HG02885 (cell line): ENCODE measurements around the gene UFM1.
"Not testable (repeated sequence)": the region's sequence is repeated elsewhere in the genome, so short reads cannot be mapped to it uniquely, and the experiment has no call there.

Experiments used
- ATAC-seq: cut with Tn5 transposase; IDR thresholded peaks from one replicate; pipeline ENCODE4 v1.9.1; 2021; ENCODE audit warnings: mild to moderate bottlenecking; ENCODE audit not compliant: unreplicated experiment, poor library complexity

Gene UFM1

DNA sequence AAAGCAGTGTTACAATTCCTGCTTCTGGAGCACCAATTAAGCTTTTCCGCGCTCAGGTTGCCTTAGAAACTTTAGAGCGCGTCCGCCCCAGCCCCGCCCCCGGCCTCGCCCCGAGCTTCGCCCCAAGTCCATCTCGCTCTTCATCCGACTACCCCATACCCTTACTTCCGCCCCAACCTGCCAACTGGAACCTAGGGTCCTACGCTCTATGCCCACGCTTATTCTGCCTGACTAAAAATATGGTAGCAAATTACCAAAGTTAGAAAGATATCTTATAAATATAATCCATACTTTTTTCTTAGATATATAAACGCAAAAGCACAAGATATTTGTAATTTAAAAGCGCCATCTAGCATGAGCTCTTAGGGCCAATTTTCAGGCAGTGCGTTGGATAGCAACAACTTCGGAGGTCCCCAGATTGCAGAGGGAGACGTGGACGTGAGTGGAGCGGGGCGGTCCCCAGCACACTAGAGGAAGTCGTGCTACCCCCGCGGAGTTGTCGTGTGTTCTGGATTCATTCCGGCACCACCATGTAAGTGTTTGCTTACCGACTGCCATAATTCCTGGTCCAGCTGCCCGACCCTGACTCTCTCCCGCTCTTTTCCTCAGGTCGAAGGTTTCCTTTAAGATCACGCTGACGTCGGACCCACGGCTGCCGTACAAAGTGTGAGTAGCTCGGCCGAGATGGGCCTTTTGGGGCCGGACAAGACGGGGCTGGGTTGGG, at the start of gene UFM1:
Gene UFM1, plus strand, starts transcription at position 462 of the 724 bp plus-strand sequence. Its CDS starts 69 bp downstream, at position 531.
- ATAC-seq: peak; percentile 95

DNA sequence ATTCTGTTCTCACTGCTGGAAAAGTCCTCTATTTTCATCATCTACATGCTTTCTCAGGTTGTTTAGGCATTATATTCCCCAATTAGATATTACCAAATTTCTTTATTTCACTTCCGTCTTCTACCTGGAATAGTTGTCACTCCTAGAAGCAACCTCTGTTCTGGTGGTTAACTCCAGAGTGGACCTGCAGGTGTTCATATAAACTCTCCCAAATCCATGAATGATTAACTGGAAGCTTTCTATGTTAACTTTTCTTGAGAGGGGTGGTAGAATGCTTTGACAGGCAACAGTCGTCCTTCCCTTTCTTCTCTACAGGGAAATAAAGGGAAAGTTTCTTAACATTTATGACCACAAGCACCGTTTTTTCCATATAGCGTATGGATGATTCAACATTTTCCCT, 48.4 kb upstream of the UFM1 start:
- ATAC-seq: no peak

DNA sequence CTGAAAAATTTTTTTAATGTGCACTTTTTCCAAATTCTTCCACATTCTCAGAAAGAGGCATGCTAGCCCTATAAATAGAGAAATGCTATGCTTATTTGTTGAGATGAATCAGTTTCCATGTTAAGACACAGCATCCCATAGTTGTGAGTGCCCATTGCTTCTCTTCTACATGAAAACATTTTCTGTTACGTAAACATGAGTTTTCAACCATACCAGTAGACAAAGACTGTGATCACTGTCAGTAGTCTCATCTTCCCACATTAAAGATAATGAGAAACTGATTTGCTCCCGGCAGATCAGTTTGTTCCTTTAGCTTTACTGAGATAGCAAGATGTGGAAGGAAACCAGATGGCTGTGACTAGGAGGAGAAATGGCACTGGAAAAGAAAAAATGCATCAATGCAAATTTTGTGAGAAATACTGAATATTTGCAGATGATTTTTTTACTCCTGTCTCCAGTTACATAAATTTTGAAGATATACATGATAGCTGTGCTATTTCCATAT, 45.8 kb upstream of the UFM1 start:
- ATAC-seq: no peak

DNA sequence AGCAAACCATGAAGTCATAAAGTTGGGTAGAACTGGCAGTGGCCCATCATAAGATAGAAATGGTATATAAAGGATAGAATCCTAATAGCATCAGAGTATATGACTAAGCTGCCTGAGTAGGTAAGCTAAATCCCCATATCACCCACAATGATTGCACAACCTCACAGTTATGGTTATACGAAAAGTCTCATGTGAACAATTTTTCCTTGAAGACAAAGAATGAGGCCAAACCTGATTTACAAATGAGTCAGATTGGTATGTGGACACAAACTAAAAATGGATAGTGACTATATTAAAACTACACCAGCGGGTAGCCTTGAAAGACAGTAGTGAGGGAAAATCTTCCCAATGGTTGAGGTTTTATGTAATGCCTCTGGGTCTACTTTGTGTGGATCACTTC, 40.9 kb upstream of the UFM1 start:
- ATAC-seq: no peak

DNA sequence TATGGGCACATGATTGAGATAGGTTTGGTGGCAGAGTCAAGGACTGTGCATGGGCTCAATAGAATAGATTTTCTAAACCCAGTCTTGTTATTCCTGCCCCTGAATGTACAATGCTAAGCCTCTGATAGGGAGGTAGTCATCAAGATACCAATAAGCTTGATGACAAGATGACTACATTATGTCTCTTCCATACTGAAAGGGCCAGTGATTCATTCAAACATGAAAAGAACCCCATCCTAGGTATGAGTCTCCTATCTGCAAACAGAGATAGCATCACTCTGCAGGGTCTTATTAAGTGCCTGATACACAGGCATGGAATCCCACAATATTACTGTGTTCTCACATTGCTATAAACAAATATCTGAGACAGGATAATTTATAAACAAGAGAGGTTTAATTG, 40.3 kb upstream of the UFM1 start:
- ATAC-seq: no peak

DNA sequence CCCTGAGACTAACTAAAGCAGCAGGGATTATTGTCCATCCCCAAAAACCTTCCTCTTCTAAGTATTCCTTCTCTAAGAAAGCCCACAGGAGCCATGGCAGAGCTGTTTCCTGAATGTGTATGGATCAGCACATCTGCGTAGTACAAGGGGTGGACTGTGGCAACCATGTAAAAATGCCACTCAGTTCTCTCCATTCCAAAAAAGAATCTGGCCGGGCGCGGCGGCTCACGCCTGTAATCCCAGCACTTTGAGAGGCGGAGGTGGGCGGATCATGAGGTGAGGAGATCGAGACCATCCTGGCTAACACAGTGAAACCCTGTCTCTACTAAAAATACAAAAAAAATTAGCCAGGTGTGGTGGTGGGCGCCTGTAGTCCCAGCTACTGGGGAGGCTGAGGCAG, 38.5 kb upstream of the UFM1 start:
- not testable (repeated sequence) for ATAC-seq

DNA sequence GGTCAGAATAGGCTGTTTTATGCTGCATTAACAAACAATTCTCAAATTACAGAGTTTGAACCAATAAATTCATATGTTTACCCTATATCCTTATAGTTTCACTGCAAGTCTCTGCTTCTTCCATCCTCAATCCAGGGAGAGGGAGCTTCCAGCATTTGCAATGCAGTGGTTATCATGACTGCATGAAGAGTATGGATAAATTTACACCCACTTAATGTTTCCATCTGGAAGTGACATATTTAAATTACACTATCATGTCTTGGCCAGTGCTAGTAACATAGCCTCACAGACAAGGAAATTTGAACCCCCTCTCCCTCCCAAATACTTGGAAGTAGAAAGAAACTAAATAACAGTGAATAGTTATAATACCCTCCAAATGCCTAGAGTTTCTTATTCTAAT, 33.5 kb upstream of the UFM1 start:
- ATAC-seq: no peak

DNA sequence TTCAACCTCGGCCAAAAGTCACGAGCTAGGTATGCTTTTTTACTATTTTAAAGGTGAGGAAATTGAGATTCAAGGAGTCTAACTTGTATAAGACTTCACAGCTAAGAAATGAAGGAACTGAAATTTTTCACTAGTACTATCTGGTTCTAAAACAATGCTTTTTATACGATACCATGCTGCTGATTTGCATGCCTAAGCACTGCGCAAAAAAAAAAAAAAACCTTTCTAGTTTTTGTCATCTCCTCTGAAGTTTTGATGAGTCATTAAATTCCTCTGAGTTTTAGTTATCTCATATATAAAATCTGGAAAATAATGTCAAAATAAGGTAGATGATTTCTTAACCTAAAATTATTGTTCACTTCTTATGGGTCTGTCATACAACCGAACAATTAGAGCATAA, 28.0 kb upstream of the UFM1 start:
- ATAC-seq: no peak

DNA sequence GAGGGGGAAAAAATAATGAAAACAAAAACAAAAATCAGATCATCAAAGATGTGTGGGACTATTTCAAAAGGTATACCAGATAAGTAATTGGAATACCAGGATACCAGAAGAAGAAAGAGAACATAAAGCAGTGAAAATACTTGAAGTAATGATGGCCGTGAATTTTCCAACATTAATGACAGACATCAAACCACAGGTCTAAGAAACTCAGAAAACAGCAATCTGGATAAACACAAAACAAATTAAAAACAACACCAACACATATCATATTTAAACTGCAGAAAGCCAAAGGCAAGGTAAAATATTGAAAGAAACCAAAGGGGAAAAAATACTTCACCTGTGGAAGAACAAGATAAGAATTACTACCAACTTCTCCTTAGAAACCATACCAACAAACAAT, 24.2 kb upstream of the UFM1 start:
- no peak for ATAC-seq

DNA sequence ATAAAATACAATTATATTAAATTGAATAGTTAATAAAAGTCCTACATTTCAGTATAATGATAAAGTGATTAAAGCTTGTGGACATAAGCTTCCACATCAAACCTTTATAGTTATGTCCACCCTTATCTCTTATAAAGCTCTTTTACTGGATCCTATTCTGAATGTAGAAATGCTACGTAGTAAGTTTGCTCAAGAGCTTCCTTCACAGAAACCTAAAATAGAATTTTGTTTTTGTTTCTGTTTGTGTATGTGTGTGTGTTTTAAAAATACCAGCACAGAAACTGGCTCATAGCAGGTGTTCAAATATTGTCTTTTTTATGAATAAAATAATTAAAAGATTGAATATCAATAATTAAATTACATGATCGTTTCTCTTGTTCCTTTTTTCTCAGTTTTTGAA, 21.0 kb upstream of the UFM1 start:
- ATAC-seq: peak; percentile 72

DNA sequence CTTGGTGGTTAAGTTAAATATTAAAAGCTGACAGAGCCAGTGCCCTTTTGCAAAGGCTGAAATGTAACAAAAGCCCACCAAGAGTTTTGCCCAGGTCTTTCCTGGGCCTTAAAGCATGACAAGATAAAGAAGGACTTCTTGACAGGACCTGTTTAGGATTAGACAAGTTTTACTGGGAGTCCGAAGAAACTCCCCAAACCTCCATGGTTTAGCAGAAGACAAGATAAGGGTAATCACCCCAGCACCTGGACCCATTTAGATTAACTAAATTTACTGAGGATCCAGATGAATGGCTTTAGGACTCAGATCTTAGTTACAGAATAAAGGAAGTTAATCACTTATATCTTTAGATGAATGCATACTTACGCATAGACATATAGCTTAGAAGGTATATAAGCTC, 14.8 kb upstream of the UFM1 start:
- no peak for ATAC-seq

DNA sequence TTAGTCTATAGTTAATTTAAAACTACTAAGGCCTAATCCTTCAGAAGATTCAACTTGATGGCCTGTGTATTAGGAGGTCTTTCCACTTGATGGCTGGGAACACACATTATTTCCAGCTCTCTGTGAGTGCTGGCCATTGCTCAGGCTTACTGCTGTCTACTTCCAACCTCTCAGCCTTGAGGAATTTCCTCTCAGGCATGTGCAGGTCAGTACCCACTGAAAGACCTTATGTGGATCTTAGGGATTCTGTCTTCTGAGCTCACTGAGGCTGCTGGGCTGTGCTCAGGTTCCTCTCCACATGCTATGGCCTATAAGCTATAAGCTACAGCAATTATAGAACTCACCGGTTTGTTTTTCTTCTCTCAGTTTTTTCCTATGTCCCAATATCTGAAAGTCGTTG, 11.6 kb upstream of the UFM1 start:
- ATAC-seq: no peak

DNA sequence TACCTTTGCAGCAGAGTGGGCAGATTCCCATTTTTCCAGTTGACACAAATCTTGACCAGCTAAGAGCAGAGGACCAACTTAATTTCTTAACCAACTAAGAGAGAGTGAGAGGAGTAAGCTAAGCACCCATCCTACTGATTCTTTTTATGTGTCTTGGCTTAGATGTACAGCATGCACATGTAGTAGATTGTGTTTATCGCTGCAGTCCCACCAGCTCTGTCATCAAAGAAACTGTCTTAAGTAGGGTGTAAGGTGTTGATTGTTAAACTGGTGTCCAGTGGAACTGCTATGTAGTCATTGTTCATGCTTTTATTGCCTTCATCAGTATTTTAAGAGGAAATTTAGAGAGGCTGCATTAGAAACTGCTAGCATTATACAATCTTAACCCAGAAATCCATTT, 9.0 kb upstream of the UFM1 start:
- ATAC-seq: no peak

DNA sequence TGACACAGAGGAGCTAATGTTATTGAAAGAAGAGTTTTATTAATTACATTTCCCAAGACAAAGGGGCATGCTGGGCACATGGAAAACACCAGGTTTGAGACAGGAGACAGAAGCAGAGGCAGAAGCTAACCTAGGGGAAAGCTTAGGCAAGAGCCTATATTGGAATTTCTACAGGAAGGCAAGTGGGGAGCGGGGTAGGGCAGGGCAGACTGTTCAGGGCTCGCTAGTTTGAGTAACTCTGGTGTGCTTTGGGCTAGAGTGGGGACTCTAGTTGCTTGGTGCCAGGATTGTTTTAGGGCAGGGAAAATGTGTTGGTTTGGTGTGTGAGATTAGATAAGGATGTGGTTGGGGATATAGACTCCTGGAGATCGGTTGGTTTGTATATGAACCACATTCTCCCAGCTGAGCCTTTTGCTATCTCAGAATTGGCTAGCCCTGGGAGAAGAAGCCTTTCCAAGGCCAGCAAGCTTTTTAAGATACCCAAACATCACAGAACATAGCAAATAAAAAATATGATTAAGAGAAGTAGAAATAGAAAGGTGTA, 8.4 kb upstream of the UFM1 start:
- ATAC-seq: no peak

DNA sequence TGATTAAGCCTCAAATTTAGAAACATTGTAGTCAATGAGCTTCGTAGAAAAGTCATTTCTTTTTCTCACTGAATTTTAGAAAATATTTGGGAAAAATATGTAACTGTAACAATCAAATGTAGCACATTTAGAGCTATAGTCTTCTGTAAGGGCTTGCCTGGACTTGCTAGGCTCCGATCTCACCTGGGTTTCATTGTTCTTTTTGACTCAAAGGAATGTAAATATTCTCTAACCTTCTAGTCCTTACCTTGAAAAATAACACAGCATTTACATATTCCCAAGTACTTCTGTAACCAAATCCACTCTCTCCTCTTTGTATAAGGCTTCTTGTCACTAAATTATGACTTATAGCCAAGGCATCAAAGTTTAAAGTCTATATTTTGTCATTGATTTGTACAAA, 2.9 kb upstream of the UFM1 start:
- no peak for ATAC-seq

DNA sequence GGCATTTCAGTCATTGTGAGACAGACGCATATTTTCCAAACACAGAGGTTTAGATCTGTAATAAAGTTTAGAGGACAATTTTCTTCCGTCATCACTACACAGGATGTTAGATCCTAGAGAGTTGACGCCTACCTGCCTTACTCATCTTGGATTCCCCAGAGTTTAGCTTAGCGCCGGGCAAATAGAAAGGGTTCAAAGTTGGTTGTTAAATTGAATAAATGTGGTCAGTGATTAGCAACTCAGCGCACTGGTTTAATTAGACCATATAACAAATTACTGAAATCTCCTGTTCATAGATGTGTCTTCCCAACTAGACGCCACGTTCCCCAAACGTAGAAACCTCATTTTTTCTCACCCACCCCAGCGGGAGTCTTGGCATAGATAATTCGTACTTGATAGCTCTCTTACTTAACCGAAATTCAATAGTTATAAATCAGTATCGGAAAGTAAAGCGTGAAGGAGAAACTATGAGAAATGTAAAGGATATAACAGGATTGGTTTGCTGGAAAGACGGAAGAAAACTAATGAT, 726 bp upstream of the UFM1 start:
- peak; percentile 16 for ATAC-seq

DNA sequence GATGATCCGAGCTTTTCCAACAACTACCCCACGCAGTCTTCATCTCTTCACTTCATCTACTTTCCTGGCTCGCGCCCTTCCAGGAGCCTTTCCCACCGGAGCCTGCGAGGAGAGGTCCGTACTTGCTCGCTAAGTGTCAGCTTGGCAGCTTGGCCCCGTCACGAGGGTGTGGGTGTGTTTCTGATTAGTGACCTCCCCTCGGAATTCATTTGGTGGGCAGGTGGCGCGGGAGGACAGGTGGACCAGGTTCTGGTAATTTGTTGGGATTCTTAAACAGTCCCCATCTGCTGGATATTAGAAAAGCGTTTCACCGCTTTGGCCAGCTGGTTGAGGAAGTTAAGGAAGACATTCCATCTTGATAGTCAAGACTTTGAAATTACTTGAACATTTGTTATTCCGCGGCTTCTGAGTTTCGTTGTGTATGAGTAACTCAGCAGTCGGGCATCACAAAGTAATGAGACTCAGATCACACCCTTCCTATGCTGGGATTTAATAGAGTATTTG, 515 bp downstream of the UFM1 start:
- ATAC-seq: peak; percentile 37

DNA sequence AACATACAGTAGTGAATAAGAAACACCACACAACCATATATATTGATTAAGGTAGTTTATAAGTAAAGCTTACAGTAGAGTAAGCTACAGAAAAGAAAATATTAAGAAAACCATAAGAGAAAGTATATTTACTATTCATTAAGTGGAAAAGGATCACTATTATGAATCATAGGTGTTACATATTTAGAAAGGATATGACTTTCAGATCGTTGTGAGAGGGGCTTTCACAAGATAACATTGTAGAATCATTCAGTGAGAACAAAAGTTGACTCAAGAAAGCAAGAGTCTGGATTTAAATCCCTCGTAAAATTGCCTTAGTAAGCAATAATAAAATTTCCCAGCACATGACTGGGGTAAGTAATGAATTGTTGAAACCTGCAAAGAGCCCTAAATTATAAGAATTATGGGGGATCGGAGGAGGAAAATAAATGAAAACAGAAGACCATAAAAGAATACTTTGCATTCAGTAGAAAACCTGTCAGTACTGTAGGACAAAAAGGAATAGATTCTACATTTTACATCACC, 6.0 kb downstream of the UFM1 start:
- ATAC-seq: no peak

DNA sequence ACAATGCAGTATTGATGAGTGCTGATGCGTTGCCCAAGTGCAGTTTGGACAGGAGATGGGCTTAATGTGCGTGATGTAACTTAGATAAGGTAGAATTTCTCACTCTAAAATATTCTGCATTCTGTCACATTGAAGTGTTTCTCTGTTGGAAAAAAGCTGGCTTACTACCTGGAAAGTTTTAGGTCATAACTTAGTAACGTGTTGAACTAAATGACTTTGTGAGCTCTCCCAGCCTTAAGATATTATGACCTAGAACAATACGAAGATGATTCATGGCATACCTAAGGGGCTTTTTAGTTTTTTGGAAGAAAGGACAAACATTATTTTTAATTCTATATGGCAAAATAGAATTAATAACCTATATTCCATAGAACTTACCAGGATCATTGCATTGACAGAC, 9.0 kb downstream of the UFM1 start:
- no peak for ATAC-seq

DNA sequence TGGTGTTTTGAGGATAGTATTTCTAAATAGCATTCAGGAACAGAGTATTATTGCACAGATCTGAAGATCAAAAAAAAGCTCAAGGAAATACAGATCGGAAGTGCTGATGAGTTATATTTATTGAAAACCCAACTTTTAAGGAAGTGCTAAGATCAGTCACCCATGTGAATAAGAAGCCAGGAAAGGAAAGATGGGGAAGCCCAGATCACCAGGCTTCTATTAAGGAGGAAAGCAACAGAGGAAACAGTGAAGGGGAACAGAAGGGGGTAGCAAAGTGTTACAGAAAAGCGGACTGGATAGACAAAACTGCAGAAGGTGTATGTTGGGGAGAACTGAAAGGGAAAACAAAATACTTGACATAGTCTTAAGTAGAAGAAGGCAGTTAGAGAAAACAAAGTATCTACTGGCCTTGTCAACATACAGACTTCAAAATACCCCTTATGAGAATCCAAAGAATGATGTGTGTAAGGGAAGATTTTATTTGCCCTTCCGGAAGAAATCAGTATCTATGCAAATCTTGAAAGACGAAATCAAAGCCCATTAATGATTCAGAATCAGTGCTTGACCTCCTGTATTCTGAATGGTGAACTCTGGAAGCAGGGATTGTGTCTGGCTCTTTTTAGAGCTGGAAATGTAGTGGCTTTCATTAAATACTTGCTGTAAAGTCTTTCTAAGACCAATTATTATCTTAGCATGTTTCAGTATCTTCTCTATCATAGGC, 12.1 kb downstream of the UFM1 start:
- no peak for ATAC-seq

DNA sequence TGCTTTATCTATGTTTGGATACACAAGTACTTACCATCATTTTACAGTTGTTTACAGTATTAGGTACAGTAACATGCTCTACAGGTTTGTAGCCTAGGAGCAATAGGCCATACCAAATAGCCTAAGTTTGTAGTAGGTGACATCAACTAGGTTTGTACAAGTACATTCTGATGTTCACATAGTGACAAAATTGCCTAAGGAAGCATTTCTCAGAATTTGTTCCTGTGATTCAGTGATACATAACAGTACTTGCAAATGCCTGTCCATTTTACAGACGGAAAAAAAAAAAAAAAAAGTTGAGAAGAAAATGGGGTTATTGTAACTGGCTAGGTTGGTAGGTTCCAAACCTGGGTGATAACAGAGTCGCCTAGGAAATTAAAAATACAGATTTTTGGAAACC, 13.6 kb downstream of the UFM1 start:
- ATAC-seq: no peak
